Fibroblast of skin of right quadriceps (primary cell): ENCODE data around the gene TAS2R13.

ENCODE experiments used
- DNase-seq: peaks from one replicate; pipeline ENCODE4 v3.0.0-alpha.2; 2013

Gene TAS2R13, protein sequence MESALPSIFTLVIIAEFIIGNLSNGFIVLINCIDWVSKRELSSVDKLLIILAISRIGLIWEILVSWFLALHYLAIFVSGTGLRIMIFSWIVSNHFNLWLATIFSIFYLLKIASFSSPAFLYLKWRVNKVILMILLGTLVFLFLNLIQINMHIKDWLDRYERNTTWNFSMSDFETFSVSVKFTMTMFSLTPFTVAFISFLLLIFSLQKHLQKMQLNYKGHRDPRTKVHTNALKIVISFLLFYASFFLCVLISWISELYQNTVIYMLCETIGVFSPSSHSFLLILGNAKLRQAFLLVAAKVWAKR

DNA sequence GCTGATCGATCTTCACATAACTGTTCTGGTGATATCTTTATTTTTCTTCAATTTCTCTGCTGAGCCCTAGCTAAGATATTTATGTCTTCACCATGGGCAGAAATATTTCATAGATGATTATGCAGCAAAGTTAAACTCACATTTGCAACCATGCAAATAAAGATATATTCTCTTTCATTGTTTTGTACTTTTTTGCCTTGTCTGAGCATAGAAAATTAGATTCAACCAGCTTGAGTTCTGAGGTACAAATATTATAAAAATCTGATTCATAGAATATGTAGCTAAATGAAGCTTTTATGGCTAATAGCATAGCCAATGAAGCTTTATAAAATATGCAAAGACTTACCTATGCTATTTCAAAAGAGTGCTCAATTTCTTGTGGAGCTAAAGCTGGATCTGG lies at the start of gene TAS2R13:
TSS of gene TAS2R13 (minus strand) at position 101 of the 400 bp plus-strand sequence. CDS start 264 bp downstream, outside the sequence.
- DNase-seq: no peak

DNA sequence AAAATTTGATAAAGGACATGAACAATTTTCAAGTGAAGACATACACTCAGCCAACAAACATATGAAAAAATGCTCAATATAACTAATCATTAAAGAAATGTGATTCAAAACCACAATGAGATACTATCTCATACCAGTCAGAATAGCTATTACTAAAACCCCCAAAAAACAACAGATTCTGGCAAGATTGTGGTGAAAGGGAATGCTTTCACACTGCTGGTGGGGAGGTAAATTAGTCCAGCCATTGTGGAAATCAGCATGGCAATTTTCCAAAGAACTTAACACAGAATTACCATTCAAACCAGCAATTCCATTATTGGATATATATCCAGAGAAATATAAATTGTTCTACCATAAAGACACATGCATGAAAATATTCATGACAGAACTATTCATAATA lies 48.4 kb upstream of the TAS2R13 start:
- DNase-seq: peak; percentile 76

DNA sequence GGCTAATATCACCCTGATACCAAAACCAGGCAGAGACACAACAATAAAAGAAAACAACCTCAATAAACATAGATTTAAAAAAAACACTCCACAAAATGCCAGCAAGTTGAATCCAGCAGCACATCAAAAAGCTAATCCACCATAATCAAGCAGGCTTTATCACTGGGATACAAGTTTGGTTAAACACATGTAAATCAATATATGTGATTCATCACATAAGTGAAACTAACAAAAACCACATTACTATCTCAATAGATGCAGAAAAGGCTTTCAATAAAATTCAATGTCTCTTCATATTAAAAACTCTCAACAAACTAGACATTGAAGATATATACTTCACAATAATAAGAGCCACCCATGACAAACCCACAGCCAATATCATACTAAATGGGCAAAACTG lies 46.7 kb upstream of the TAS2R13 start:
- DNase-seq: no peak

DNA sequence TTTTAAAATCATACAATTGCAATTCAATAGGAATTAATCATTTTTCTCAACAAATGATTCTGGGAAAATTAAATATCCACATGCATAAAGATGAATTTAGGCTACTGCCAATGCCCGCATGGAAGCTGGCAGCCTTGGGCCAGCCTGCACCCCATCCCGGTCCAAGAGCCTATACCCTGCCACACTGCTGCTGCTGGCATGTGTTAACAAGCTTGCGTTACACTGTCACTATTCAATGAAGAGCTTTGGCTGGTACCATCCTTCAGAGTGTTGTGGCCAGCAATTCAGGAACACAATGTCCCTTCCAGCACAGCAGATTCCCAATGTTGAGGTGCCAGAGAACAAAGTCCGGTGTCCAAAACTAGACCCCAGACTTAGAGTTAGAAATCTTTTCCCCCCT lies 43.3 kb upstream of the TAS2R13 start:
- DNase-seq: no peak

DNA sequence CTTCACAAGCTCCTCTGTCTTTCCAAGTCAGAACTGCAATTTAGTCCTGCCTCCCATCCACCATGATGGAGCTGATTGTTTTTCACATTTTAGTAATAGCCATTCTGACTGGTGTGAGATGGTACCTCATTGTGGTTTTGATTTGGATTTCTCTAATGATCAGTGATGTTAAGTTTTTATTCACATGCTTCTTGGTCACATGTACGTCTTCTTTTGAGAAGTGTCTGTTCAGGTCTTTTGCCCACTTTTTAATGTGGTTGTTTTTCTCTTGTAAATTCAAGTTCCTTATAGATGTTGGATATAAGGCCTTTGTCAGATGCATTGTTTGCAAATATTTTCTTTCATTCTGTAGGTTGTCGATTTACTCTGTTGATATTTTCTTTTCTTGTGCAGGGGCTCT lies 33.8 kb upstream of the TAS2R13 start:
- DNase-seq: no peak

DNA sequence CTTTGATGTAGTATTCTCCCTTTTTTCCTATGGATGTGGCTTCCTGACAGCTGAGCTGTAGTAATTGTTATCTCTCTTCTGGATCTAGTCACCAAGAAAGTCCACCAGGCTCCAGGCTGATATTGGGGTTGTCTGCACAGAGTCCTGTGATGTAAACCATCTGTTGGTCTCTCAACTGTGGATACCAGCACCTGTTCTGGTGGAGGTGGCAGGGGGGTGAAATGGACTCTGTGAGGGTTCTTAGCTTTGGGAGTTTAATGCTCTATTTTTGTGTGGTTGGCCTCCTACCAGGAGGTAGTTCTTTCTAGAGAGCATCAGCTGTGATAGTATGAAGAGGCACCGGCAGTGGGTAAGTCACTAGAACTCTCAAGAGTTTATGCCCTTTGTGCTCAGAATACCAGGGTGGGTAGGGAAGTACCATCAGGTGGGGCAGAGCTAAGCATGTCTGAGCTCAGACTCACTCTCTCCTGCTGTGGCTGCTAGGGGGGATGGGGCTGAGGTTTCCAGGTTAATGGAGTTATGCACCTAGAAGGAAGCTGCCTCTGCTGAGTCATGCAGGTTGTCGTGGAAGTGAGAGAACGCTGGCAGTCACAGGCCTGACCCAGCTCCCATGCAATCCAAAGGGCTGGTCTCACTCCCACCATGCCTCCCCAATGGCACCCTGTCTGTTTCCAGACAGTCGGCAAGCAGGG lies 32.7 kb upstream of the TAS2R13 start:
- DNase-seq: no peak

DNA sequence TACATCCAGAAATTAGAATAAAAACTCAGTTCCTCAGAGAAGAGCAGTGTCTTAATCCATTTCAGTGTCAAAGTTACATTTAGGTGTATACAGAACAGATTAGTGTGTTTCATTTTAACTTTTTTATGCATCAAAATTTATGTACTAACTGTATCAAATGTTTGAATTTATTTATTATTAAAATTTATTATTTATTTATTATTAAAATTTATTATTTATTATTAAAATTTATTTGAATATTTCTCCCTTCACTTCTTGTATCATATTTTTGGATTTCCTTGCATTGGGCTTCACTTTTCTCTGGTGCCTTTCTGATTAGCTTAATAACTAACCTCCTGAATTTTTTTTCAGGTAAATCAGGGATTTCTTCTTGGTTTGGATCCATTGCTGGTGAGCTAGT lies 32.0 kb upstream of the TAS2R13 start:
- no peak for DNase-seq

DNA sequence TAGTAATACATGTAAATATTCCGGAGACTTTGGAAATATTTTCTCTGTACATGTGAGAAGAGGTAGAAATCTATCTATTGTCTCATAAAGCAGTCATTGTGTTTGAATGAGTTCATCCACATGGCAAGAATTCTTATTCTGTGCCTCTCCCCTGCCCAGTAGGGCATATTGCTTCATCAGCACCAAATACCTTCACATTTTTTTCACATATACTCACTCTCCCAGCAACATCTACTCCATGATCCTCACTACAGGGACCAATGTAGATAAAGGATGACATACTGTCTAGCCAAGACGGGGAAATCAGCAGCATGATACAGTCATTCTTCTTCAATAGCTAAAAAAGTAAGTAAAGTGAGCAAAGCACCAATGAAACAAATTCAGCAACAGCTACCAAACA lies 31.0 kb upstream of the TAS2R13 start:
- peak; percentile 71 for DNase-seq

DNA sequence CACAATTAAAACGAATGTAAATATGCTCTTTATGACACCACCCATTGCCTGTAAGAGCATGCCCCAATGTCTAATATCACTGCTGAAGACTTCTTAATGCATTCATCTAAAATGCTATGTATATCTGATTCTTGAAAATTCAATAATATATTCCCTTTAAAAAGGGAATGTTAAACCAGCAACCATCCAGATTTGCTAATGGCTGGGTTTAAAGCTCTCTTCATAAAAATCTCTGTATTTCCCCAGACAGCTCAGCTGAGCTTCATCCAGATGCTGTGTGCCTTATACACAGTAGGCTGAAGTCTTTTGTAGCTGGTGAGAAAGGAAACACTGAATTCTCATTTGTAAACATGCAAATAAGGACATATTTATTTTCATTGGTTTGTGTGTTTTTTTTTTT lies 29.8 kb upstream of the TAS2R13 start, which contains the start of gene TAS2R14:
TSS of gene TAS2R14 (minus strand) at position 101 of the 400 bp plus-strand sequence. CDS start at position 45, 56 bp downstream.
- no peak for DNase-seq

DNA sequence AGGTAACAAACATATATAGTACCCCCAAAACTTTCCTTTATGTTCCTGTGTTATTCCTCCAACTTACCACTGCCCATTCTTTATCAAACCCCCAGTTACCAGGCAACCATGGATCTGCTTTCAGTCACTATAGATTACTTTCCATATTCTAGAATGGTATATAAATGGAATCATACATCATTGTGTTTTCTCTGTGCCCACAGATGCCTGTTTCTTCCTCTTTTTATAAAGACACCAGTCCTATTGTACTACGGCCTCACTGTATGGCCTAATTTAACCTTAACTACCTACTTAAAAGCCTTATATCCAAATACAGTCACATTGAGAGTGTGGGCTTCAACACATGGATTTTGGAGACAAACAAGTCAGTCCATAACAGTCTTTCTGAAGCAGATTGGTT lies 27.1 kb upstream of the TAS2R13 start:
- no peak for DNase-seq

DNA sequence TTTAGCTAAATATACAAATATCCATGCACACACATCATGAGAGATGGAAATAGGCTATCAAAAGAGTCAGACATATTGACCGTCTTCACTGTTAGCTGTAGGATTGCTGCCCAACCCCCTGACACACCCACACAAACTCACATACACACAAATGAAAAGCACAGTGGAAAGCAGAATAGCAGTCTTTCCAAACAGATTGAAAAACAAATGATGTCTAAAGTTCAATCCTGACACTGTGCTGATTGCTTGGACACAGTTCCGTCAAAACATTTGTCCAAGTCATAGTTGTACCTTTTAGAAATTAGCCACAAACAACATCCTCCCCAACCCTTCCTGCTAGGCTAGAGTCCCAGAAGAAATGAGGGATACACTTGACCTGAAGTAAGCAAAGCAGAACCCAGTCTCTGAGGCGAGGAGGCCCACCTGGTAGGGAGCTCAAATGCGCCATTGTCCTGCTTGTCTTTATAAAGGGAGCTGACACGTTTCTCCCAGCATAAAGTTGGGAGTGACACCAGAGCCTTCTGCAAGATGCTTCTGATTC lies 19.5 kb upstream of the TAS2R13 start, which contains the start of gene PRH2:
TSS of gene PRH2 (plus strand) at position 491 of the 541 bp plus-strand sequence. CDS start at position 529, 38 bp downstream.
- DNase-seq: no peak

DNA sequence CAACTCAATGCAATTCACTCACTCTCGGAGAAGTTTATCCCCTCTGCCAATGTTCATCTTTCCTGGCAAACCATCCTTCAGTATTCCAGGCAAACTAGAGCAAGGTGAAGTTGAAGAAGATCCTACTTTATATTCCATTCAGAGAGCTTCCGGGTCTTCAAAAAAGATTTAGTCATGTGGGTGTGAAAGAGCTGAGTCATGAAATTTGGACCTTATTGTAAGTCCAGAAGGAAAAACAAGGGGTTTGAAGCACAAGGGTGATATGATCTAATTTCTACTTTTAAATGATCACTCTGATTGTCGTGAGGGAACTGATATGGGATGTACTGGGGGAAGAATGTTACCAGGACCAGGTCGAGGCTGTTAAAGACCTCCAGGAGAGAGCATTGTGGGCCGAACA lies 16.9 kb upstream of the TAS2R13 start:
- no peak for DNase-seq

DNA sequence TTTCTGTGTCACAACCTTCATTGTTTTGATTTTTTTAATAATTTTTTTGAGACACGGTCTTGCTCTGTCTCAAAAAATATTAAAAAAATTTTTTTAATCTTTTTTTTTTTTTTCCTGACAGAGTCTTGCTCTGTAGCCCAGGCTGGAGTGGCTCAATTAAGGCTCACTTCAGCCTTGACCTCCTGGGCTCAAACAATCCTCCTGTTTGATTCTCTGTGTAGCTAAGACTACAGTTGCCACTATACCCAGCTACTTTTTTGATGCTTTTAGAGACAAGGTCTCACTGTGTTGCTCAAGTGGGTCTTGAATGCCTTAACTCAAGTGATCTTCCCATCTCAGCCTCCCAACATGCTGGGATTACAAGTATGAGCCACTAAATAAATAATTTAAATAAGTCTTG lies 10.4 kb upstream of the TAS2R13 start:
- DNase-seq: no peak

DNA sequence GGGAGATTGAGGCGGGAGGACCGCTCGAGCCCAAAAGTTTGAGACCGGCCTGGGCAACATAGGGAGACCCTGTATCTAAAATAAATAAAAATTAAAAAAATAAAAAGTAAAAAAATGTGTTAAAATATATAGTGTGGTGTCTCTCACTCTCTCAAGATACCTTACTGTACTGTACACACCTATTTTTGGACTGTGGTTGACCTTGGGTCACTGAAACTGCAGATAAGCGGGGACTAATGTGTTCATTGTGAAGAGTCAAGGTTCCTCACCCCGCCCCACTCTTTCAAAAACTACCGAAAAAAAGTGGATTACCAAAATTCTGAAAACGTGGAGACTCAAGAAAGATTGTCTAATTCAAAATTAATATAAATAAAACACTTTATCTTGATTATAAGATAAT lies 1.0 kb upstream of the TAS2R13 start:
- no peak for DNase-seq

DNA sequence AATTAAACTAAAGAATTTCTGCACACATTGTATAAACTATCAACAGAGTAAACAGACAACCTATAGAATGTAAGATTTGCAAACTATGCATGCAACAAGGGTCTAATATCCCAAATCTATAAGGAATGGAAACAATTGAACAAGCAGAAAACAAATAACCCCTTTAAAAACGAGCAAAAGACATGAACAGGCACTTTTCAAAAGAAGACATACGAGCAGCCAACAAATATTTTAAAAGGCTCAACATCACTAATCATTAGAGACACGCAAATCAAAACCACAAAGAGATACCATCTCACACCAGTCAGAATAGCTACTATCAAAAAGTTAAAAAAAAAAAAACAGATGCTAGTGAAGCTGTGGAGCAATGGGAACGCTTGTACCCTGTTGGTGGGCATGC lies 4.7 kb downstream of the TAS2R13 start:
- no peak for DNase-seq

DNA sequence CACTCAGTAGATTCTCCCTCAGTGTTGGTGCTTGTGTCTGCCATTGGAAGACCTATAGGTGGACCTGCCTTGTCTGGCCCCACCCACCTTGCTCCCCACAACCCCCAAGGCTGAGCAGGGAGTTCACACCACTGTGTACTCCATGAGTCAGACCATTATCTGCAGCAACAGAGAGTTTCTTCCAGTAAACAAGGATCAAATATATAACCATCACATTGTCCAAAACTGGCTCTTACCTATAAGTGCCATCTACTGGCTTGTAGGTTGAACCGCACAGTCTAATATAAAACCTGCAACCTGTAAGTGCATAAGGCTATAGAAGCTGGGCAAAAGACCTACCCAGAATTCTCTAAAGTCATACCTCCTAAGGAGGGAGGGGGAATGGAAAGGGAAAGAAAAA lies 7.9 kb downstream of the TAS2R13 start:
- DNase-seq: no peak

DNA sequence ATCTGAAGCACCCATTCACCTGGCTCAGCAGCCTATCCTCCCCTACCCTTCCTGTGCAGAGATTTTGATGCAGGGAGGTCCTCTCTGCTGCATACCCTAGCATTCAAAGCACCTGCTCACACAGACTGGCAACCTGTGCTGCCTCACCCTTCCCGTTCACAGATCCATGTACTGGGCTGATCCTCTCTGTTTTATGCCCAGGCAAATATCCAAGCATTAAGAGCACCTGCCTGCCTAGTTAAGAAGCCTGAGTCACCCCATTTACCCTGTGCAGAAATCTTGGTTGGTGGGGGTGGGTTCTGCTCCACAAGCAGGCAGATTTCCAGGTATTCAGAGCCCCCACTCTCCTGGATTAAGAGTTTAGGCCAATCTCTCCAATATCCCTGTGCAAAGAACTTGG lies 8.4 kb downstream of the TAS2R13 start:
- DNase-seq: no peak

DNA sequence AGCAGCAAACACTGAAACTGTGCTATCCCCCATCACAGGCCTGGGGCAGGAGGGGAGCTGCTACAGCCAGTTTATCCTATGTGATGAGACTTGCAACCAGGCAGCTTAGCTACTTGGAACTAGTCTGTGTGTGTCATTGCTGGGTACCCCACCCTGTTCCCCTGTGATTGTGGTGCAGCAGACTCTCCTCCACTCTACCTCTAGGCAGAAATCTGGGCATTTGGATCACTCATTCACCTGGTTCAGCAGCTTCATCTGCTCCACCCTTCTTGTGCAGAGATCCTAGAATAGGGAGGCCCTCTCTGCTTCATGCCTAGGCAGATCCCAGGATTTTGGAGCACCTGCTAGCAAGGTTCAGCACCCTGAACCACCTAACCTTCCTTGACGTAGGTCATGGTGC lies 8.8 kb downstream of the TAS2R13 start:
- no peak for DNase-seq

DNA sequence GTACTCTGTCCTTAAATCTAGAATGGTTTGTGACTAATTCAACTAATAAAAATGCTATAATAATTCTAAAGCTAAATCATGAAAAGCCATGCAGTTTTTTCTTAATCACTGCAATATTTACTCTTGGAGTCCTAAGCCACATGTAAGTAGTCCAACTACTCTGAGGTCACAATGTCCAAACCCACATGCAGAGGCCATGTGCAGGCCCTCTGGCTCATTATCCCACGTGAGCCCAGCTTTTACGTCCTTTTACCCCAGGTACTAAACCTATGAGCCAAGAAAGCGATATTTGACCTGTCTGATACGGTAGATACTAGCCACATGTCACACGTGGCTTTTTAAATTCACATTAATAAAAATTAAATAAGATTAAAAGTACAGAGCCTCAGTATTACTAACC lies 12.5 kb downstream of the TAS2R13 start:
- no peak for DNase-seq

DNA sequence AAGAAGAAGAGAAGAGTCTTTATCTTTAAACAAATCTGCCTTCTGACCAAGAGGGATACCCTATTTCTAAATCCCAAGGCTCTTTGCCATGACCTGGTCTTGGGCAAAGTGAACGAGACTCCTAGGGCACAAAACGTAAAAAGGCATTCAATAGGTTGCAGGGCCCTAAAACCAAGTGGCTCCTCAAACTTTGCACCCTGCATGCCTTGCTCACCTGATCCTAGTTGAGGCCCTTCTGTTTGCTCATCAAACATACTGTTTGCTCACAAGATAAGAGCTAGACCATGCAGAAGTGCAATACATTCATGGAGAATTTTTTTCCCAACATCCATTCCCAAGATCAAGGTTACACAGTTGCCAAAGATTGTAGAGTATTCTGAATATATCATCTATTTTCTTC lies 17.4 kb downstream of the TAS2R13 start:
- no peak for DNase-seq

DNA sequence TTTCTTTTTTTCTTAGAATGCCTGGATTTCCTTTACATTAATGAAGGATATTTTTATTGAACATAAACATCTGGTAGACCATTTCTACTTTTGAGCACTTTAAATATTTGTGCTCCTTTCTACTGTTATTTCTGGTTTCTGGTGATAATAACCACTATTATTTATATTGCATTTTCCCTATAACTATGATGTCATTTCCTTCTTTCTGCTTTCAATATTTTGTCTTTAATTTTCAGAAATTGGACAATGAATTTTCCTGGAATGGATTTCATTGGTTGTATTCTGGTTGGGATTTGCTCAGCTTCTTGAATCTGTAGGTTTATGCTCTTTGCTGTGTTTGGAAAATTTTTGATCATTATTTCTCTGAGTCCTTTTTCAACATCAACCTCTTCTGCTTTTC lies 20.1 kb downstream of the TAS2R13 start:
- no peak for DNase-seq

DNA sequence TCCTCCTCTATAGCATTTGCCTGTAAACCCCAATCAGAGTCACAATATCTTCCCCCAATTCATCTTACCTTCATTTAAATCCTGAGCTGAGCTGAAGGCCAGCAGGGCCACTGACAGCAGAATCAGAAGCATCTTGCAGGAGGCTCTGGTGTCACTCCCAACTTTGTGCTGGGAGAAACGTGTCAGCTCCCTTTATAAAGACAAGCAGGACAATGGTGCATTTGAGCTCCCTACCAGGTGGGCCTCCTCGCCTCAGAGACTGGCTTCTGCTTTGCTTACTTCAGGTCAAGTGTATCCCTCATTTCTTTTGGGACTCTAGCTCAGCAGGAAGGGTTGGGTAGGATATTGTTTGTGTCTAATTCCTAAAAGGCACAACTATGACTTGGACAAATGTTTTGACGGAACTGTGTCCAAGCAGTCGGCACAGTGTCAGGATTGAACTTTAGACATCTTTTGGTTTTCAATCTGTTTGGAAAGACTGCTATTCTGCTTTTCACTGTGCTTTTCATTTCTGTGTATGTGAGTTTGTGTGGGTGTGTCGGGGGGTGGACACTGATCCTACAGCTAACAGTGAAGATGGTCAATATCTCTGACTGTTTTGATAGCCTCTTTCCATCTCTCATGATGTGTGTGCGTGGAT lies 25.2 kb downstream of the TAS2R13 start, which contains the start of gene PRH1:
TSS of gene PRH1 (minus strand) at position 170 of the 640 bp plus-strand sequence. CDS start at position 132, 38 bp downstream.
- no peak for DNase-seq

DNA sequence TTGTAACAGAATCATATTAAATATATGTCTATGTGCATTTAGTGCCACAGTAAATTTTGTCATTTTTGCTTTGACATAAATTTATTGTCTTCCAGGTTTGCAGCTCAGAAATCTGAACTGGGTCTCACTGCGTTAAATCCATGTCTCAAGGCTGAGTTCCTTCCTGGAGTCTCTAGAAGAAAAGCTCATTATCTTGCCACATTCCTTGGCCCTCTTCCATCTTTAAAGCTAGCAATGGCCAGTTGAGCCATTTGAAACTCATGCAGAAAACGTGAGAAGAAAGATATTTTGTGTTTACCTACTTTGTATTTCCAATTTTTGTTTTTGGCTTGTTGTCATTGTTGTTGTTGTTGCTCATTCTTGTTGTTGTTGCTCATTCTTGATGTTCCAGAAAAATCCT lies 36.0 kb downstream of the TAS2R13 start:
- DNase-seq: peak; percentile 14

DNA sequence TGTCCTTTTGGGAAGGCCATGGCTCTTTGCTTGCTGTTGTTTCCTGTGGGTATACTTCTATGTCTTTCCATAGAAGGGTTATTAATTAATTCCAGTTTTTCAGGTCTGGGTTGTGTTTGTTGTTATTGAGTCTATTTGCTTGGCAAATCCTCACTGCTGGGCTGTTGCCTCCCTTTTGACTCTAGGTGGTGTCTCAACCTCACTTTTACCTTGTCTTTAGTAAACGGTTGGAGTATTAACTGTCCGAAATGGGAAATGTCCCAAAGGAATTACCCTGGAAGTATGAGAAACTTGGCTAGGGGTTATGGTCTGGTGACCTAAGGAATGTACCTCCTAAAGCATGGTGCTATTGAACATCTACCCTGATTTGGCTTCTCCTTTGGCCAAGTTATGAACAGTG lies 42.0 kb downstream of the TAS2R13 start:
- DNase-seq: no peak
